Endodermal cell (in vitro differentiated cells): ENCODE results near the gene AKT1S1. TPM values are rescaled to one million over a fixed set of nuclear protein-coding genes. Genes with fewer than 3 reads are reported as not detected.

Experiments used
- DNase-seq: peaks from one replicate; pipeline ENCODE4 v3.0.0-alpha.2; 2017
- H3K27ac ChIP-seq: 2 replicates; pipeline ENCODE4 v1.5.1; 2013; ENCODE audit warnings: mild to moderate bottlenecking, low read depth, low read length, moderate library complexity
- H3K27me3 ChIP-seq: 2 replicates; pipeline ENCODE4 v1.6.1; 2013; ENCODE audit warnings: mild to moderate bottlenecking, low read length, moderate library complexity; ENCODE audit not compliant: insufficient read depth, control insufficient read depth, poor library complexity, severe bottlenecking
- H3K36me3 ChIP-seq: 2 replicates; pipeline ENCODE4 v1.7.0; 2013; ENCODE audit warnings: mild to moderate bottlenecking, low read length, moderate library complexity; ENCODE audit not compliant: control insufficient read depth, insufficient read depth
- H3K4me1 ChIP-seq: one replicate; pipeline ENCODE4 v1.7.0; 2013; ENCODE audit warnings: low read length; ENCODE audit not compliant: control insufficient read depth, insufficient read depth
- H3K4me3 ChIP-seq: 2 replicates; pipeline ENCODE4 v1.5.1; 2013; ENCODE audit warnings: mild to moderate bottlenecking, low read length, moderate library complexity
- H3K9ac ChIP-seq: 2 replicates; pipeline ENCODE4 v1.6.1; 2013; ENCODE audit warnings: mild to moderate bottlenecking, low read length, moderate library complexity; ENCODE audit not compliant: poor library complexity, severe bottlenecking; ENCODE audit errors: extremely low read depth
- H3K9me3 ChIP-seq: 2 replicates; pipeline ENCODE4 v1.6.1; 2013; ENCODE audit warnings: mild to moderate bottlenecking, low read length, moderate library complexity; ENCODE audit not compliant: control insufficient read depth
- H3K27ac Mint-ChIP-seq: 2 replicates; pipeline ENCODE4 v1.8.0; 2020; ENCODE audit warnings: mixed read lengths
- H3K27me3 Mint-ChIP-seq: 2 replicates; pipeline ENCODE4 v1.8.0; 2021; ENCODE audit warnings: mild to moderate bottlenecking, mixed read lengths; ENCODE audit not compliant: insufficient read depth
- H3K36me3 Mint-ChIP-seq: 2 replicates; pipeline ENCODE4 v1.8.0; 2020; ENCODE audit warnings: low read depth, mixed read lengths
- H3K4me1 Mint-ChIP-seq: 2 replicates; pipeline ENCODE4 v1.8.0; 2020; ENCODE audit warnings: mixed read lengths
- H3K4me3 Mint-ChIP-seq: 2 replicates; pipeline ENCODE4 v1.8.0; 2020; ENCODE audit warnings: mild to moderate bottlenecking, moderate library complexity, mixed read lengths
- H3K9me3 Mint-ChIP-seq: 2 replicates; pipeline ENCODE4 v1.8.0; 2020; ENCODE audit warnings: mild to moderate bottlenecking, mixed read lengths
- CTCF ChIP-seq: fragments of 200-600 bp; sonication (generic); conservative IDR thresholded peaks from 2 replicates; pipeline ENCODE4 v1.5.0; 2021; ENCODE audit warnings: antibody characterized with exemption, mild to moderate bottlenecking
- WGBS, 2 experiments: methylation state at CpG; one replicate each; pipeline versions ENCODE4 v1.1.5 to v1.1.7; 2013; ENCODE audit warnings: missing lambda C conversion rate in 2 of 2, mixed read lengths in 1 of 2; ENCODE audit not compliant: insufficient coverage in 1 of 2, insufficient read length in 1 of 2; 5-methylcytosine and 5-hydroxymethylcytosine counted together
- total RNA-seq, 2 donors: library from RNA; stranded (reverse); fragmentation: NEBNext Ultra II Directional in 1 of 2; extraction: Animal tissue kit (Norgen Biotek cat#: 25700) in 1 of 2; gene quantifications; 2 replicates in 1 of 2; 3 replicates in 1 of 2; pipeline ENCODE4 v1.2.1, GENCODE V29; 2021

The AKT1S1 gene
- total RNA-seq, 2 donors from 2014 or later: 41.3 to 47.0 TPM

DNA sequence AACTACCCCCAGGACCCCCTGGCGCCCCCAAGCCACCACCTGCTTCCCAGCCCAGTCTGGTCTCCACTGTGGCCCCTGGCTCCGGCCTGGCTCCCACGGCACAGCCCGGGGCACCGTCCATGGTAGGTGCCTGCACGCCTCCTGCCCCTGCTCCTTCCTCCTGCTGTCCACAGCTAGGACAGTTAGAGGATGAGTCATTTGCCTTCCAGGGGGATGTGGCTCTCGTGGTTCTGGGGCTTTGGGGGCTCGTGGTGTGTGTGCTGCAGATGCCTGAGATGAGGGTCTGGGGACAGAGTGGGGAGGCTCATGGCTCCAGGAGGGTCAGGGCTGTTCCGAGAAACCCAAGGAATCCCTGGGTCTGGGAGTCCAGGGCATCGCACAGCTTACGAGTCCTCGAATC is 46.4 kb downstream of the AKT1S1 start:
- no peak for DNase-seq
- Mint-ChIP-seq H3K36me3 (peaks cover 35% of the 10 kb centered on the region), H3K4me3 (no peak overlapping the region), H3K9me3 (no peaks in the 10 kb centered on the region), H3K4me1 (no peaks in the 10 kb centered on the region), H3K27me3 (no peaks in the 10 kb centered on the region), H3K27ac (no peak overlapping the region)
- H3K36me3 ChIP-seq: peaks cover 37% of the 10 kb centered on the region
- H3K27ac ChIP-seq: no peak overlapping the region
- H3K9ac ChIP-seq: no peak overlapping the region
- WGBS, 2 experiments: 93 to 96% methylated on average over 9 to 12 of the region's 12 CpGs
- H3K9me3 ChIP-seq: no peaks in the 10 kb centered on the region
- no peaks in the 10 kb centered on the region for H3K27me3 ChIP-seq
- H3K4me1 ChIP-seq: no peaks in the 10 kb centered on the region
- no peak overlapping the region for H3K4me3 ChIP-seq
- TF ChIP-seq CTCF: no peak

GRCh38 chr19:49829721-49830120 is 47.4 kb downstream of the AKT1S1 start:
- no peaks in the 10 kb centered on the region for H3K9me3 Mint-ChIP-seq
- H3K4me3 Mint-ChIP-seq: no peak overlapping the region
- H3K4me1 ChIP-seq: no peaks in the 10 kb centered on the region

GRCh38 chr19:49829200-49829599 is 48.0 kb downstream of the AKT1S1 start:
- no peaks in the 10 kb centered on the region for H3K27me3 ChIP-seq
- no peaks in the 10 kb centered on the region for H3K4me1 ChIP-seq
- WGBS, 2 experiments: 92 to 93% methylated on average over 8 of the region's 8 CpGs
- peaks cover 34% of the 10 kb centered on the region for H3K36me3 Mint-ChIP-seq
- no peak for TF ChIP-seq CTCF
- DNase-seq: no peak
- H3K27me3 Mint-ChIP-seq: no peaks in the 10 kb centered on the region
- no peak overlapping the region for H3K9ac ChIP-seq
- H3K27ac Mint-ChIP-seq: no peak overlapping the region
- no peaks in the 10 kb centered on the region for H3K9me3 ChIP-seq
- H3K4me3 Mint-ChIP-seq: no peak overlapping the region
- H3K4me1 Mint-ChIP-seq: no peaks in the 10 kb centered on the region
- peaks cover 29% of the 10 kb centered on the region for H3K36me3 ChIP-seq
- no peaks in the 10 kb centered on the region for H3K9me3 Mint-ChIP-seq
- no peak overlapping the region for H3K4me3 ChIP-seq
- H3K27ac ChIP-seq: no peak overlapping the region

More at GRCh38 chr19:49829721-49830120, 47.4 kb downstream of the AKT1S1 start:
- no peak overlapping the region for H3K27ac ChIP-seq
- peaks cover 32% of the 10 kb centered on the region for H3K36me3 ChIP-seq
- DNase-seq: no peak
- WGBS, 2 experiments: 94 to 98% methylated on average over 16 to 18 of the region's 18 CpGs
- H3K27ac Mint-ChIP-seq: no peak overlapping the region
- no peaks in the 10 kb centered on the region for H3K27me3 Mint-ChIP-seq
- H3K4me3 ChIP-seq: no peak overlapping the region
- H3K27me3 ChIP-seq: no peaks in the 10 kb centered on the region
- H3K36me3 Mint-ChIP-seq: peaks cover 31% of the 10 kb centered on the region
- H3K9me3 ChIP-seq: no peaks in the 10 kb centered on the region
- no peak overlapping the region for H3K9ac ChIP-seq
- no peak for TF ChIP-seq CTCF
- H3K4me1 Mint-ChIP-seq: no peaks in the 10 kb centered on the region
